HCT116 (cell line): ENCODE results near the gene PON1.

Experiments used
- JUND ChIP-seq: IDR thresholded peaks from 2 replicates; pipeline ENCODE4 v1.6.1; 2012
- REST ChIP-seq: IDR thresholded peaks from 2 replicates; pipeline ENCODE4 v1.6.1; 2012; ENCODE audit warnings: low read depth

GRCh38 chr7:95312561-95312960 is 11.8 kb downstream of the PON1 start:
- no peak for TF ChIP-seq REST
- no peak for TF ChIP-seq JUND
